ENCODE results near the gene SPEM2.

DNA sequence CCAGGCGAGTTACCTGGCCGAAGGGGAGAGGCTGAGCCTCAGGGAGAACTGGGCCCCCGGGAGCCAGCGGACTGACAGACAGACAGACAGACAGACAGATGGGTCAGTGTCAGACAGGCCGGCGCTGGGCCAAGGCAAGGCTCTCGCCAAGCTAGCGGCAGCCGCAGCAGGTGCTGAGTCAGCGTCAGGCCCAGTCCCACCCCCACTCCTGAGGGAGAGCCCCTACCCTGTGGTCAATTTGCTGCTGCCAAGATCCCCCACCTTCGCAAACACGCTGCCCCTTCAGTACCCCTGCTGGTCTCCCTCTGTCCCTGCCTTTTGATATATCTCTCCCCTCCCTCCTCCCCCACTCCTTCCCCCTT is 15.4 kb downstream of the SPEM2 start:
- TF ChIP-seq CTCF (IDR thresholded peaks at IDR 0.05) (peak; percentile 13), EZH2 (IDR thresholded peaks at IDR 0.05) (no peak), EZH2phosphoT487 (IDR thresholded peaks at IDR 0.05) (no peak)

Measured in neural progenitor cell (in vitro differentiated cells).